ENCODE results near the gene SUV39H1. TPM values are rescaled to one million over a fixed set of nuclear protein-coding genes. Genes with fewer than 3 reads are reported as not detected.

Gene SUV39H1
- total and polyA plus RNA-seq, 2 of the 13 experiments (the other 11 are each of a cell fraction or from before 2014, with no cell fraction given), result 5.2 to 10.1 TPM

GRCh38 chrX:48676106-48676892, 20.2 kb upstream of the SUV39H1 start (continued):
- TF ChIP-seq SRSF9 (IDR thresholded peaks at IDR 0.05; ENCODE audit: borderline replicate concordance, insufficient read depth, low read depth, low read length, poor library complexity, severe bottlenecking) (no peak), RFX5 (IDR thresholded peaks at IDR 0.05; ENCODE audit: low read depth, low read length) (no peak), ZNF569 (CRISPR knock-in tag; IDR thresholded peaks at IDR 0.05; ENCODE audit: borderline replicate concordance) (no peak), ZNF577 (CRISPR knock-in tag; IDR thresholded peaks at IDR 0.05; ENCODE audit: borderline replicate concordance, low read depth) (no peak), CENPBD1 (CRISPR knock-in tag; IDR thresholded peaks at IDR 0.05; ENCODE audit: borderline replicate concordance, low read depth) (no peak), KLF15 (CRISPR knock-in tag; IDR thresholded peaks at IDR 0.05; ENCODE audit: borderline replicate concordance) (no peak), KDM5B (CRISPR knock-in tag; IDR thresholded peaks at IDR 0.05; ENCODE audit: borderline replicate concordance) (peak; percentile 74; the same call in 1 of the 2 replicates), ZNF337 (CRISPR knock-in tag; IDR thresholded peaks at IDR 0.05; ENCODE audit: borderline replicate concordance, low read depth) (no peak), GATAD1 (CRISPR knock-in tag; IDR thresholded peaks at IDR 0.05) (peak; percentile 65), SYNCRIP (IDR thresholded peaks at IDR 0.05; ENCODE audit: insufficient read depth, low read depth, low read length) (no peak), ZEB1 (IDR thresholded peaks at IDR 0.05; ENCODE audit: insufficient replicate concordance, low read depth) (no peak), HOXA5 (CRISPR knock-in tag; IDR thresholded peaks at IDR 0.05) (no peak), ZNF253 (CRISPR knock-in tag; IDR thresholded peaks at IDR 0.05; ENCODE audit: borderline replicate concordance) (no peak), ZNF776 (CRISPR knock-in tag; IDR thresholded peaks at IDR 0.05) (no peak), ZNF607 (CRISPR knock-in tag; IDR thresholded peaks at IDR 0.05; ENCODE audit: borderline replicate concordance) (0 out of 2 replicates have a peak, but pooled peaks have one; percentile 46), ZFX (CRISPR knock-in tag; IDR thresholded peaks at IDR 0.05; ENCODE audit: low read depth) (peak; percentile 72), RNF2 (conservative IDR thresholded peaks at IDR 0.05; ENCODE audit: low read depth) (no peak), PRDM15 (CRISPR knock-in tag; IDR thresholded peaks at IDR 0.05) (peak; percentile 14; the same call in 1 of the 2 replicates), NFE2L2 (IDR thresholded peaks at IDR 0.05; ENCODE audit: low read length) (no peak), PAXIP1 (CRISPR knock-in tag; conservative IDR thresholded peaks at IDR 0.05) (peak; percentile 13; the same call in 1 of the 2 replicates), KLF12 (CRISPR knock-in tag; IDR thresholded peaks at IDR 0.05; ENCODE audit: borderline replicate concordance) (no peak), RFX3 (CRISPR knock-in tag; IDR thresholded peaks at IDR 0.05) (no peak)
